ENCODE measurements around the gene LEPROT. TPM values are rescaled to one million over a fixed set of nuclear protein-coding genes. Genes with fewer than 3 reads are reported as not detected.

The LEPROT gene
- total RNA-seq, 2 experiments from 2014 or later: 19.6 to 23.3 TPM

DNA sequence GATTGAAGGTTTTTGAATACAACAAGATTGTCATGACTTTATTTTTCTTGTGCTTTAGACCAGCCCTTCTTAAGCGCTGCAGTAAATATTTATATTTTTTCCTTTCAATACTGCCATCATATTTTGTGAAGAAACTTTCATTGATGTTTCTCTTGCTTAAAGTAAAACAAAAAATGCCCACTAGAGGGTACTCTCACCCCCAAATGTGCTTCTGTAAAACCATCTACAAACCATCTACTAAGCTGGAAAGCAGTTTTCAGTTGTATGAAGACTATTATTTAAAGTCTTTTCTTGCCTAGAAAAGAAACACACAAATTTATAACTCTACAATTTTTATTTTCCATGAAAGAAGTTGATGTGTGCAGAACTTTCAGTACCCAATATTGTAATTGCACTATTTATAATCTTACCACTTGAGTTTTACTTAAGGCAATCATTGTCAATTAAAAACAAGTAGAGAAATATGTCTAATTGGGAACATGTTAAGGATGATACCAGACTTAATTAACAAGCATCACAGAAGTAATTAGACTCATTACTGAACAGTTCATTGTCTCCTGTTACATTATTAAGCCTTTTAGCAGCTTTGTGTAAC is 10.7 kb downstream of the LEPROT start:
- H3K27ac Mint-ChIP-seq: no peak overlapping the region
- DNase-seq: peak; percentile 31
- POLR2A ChIA-PET: interaction anchor here (0.6 kb wide), 1 partner anchor 45 kb away, joined by 3 read pairs; no protein-coding TSS in a partner anchor

DNA sequence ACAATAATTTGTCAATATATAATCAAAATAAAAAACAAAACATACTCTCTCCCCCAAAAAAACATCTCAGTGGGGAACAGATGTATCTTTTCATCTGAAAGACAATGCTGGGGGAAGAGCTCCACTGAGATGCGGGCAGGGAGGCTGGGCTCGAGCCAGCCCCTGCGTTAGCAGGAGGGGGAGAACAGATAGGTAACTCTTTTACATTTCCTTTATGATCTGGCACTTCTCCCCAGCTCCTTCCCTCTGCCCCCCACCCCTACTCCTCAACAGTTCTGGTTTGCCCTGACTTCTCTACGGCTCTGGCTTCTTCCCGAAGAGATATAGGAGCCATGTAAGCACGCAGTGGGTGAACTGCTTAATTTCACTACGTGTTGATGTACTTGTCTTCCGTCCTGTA is 12.4 kb downstream of the LEPROT start:
- Mint-ChIP-seq H3K27me3 (no peaks in the 10 kb centered on the region), H3K9me3 (no peaks in the 10 kb centered on the region), H3K4me3 (no peak overlapping the region), H3K4me1 (peaks cover 35% of the 10 kb centered on the region), H3K36me3 (ENCODE audit: low read depth) (peaks cover 9% of the 10 kb centered on the region), H3K27ac (no peak overlapping the region)
- ChIA-PET POLR2A (no interaction called here), CTCF (no interaction called here)
- DNase-seq: no peak

More for the DNA sequence above, 10.7 kb downstream of the LEPROT start:
- Mint-ChIP-seq H3K4me3 (no peak overlapping the region), H3K36me3 (ENCODE audit: low read depth) (peaks cover 17% of the 10 kb centered on the region), H3K9me3 (no peaks in the 10 kb centered on the region), H3K27me3 (no peaks in the 10 kb centered on the region), H3K4me1 (peaks cover 33% of the 10 kb centered on the region)
- CTCF ChIA-PET: interaction anchor here (1.6 kb wide), 1 partner anchor 19 kb away, joined by 4 read pairs; no protein-coding TSS in a partner anchor

- DNase-seq: no peak
- Mint-ChIP-seq H3K36me3 (ENCODE audit: low read depth) (peaks cover 2% of the 10 kb centered on the region), H3K4me3 (no peak overlapping the region), H3K27me3 (no peaks in the 10 kb centered on the region), H3K27ac (no peak overlapping the region), H3K9me3 (no peaks in the 10 kb centered on the region), H3K4me1 (peaks cover 35% of the 10 kb centered on the region)
- ChIA-PET CTCF (interaction anchor here (1.2 kb wide), 1 partner anchor 10 kb away, joined by 4 read pairs; no protein-coding TSS in a partner anchor), POLR2A (no interaction called here)
Measured at GRCh38 chr1:65434255-65434654, 13.8 kb downstream of the LEPROT start.

GRCh38 chr1:65434760-65435159 is 14.3 kb downstream of the LEPROT start:
- POLR2A ChIA-PET: no interaction called here
- Mint-ChIP-seq H3K27me3 (no peaks in the 10 kb centered on the region), H3K4me1 (peaks cover 34% of the 10 kb centered on the region), H3K4me3 (no peak overlapping the region), H3K27ac (no peak overlapping the region), H3K36me3 (ENCODE audit: low read depth) (peaks cover under 1% of the 10 kb centered on the region), H3K9me3 (no peaks in the 10 kb centered on the region)
- DNase-seq: no peak
- CTCF ChIA-PET: interaction anchor here (1.0 kb wide), 1 partner anchor 25 kb away, joined by 4 read pairs; no protein-coding TSS in a partner anchor

DNA sequence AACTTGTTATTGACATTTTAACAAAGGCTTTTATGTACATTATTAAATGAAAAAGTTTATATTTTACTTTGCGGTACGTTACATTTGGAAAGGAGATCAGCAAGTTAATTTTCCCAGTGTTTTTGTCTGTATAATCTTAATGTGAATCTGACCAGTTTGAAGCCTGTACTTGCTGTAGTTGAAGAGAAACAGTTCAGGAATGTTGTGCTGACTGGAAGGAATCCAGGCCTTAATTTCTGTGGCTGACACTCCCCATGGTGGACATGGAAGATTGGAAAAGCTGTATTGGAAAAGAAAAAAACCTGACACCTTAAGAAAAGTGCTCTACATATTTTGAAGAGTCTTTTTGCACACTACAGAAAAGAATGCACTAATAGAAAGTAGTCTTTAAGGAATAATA is 15.5 kb downstream of the LEPROT start:
- Mint-ChIP-seq H3K36me3 (ENCODE audit: low read depth) (no peaks in the 10 kb centered on the region), H3K4me3 (no peak overlapping the region), H3K27me3 (no peaks in the 10 kb centered on the region), H3K4me1 (peaks cover 24% of the 10 kb centered on the region), H3K27ac (no peak overlapping the region), H3K9me3 (no peaks in the 10 kb centered on the region)
- ChIA-PET POLR2A (no interaction called here), CTCF (interaction anchor here (0.9 to 1.5 kb wide), 5 partner anchors 9 to 252 kb away, joined by 3 to 4 read pairs (median 3); no protein-coding TSS in a partner anchor)
- DNase-seq: no peak

DNA sequence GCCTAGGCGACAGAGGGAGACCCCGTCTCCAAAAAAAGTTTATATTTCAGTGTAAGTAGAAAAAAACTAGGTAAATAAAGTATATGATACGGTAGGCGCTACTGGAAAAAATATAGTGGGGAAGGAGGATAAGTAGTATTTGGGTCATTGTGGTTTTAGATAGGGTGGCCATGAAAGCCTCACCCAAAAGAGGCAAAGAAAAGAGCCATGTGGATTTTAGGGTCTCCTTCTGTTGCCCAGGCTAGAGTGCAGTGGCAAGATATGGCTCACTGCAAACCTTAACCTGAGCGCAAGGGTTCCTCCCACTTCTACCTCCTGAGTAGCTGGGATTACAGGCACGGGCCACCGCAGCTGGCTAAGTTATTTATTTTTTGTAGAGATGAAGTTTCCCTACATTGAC is 17.1 kb downstream of the LEPROT start:
- CTCF ChIA-PET: interaction anchor here (1.3 kb wide), 1 partner anchor 250 kb away, joined by 3 read pairs; no protein-coding TSS in a partner anchor
- Mint-ChIP-seq H3K4me1 (peaks cover 11% of the 10 kb centered on the region), H3K36me3 (ENCODE audit: low read depth) (no peaks in the 10 kb centered on the region), H3K9me3 (no peaks in the 10 kb centered on the region), H3K4me3 (no peak overlapping the region), H3K27me3 (no peaks in the 10 kb centered on the region), H3K27ac (no peak overlapping the region)
- no peak for DNase-seq
- POLR2A ChIA-PET: interaction anchor here (0.6 kb wide), 1 partner anchor 184 kb away, joined by 3 read pairs; no protein-coding TSS in a partner anchor

DNA sequence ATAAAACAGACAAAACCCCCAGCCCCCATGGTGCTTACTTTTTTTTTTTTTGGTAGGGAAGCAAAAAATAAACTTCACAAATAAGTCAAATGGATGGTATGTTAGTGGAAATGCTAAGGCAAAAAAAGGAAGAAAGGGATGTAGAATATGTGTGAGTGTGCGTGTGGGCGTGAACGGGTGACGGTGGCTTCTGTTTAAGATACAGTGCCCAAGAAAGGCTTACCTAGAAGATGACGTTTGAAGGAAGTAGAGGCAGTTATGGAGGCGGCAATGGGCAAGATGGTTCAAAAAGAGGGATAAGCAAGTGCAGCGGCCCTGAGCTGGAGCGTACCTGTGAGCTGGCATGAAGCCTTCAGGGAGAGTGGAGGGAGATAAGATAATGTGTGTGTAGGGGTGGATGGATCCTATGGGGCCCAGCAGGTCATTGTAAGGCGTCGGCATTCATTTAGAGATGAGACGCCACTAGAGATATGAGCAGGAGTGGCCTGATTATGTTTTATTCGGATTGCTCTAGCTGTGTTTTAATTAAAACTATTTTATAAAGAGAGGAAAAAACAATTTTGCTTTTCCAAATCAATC is 19.9 kb downstream of the LEPROT start:
- Mint-ChIP-seq H3K27ac (no peak overlapping the region), H3K36me3 (ENCODE audit: low read depth) (no peaks in the 10 kb centered on the region), H3K9me3 (no peaks in the 10 kb centered on the region), H3K27me3 (no peaks in the 10 kb centered on the region), H3K4me1 (peaks cover 7% of the 10 kb centered on the region), H3K4me3 (no peak overlapping the region)
- CTCF ChIA-PET: interaction anchor here (0.6 to 1.0 kb wide), 4 partner anchors 15 to 495 kb away, joined by 3 to 5 read pairs (median 4); no protein-coding TSS in a partner anchor
- DNase-seq: no peak
- POLR2A ChIA-PET: interaction anchor here (0.6 kb wide), 1 partner anchor 32 kb away, joined by 3 read pairs; no protein-coding TSS in a partner anchor

DNA sequence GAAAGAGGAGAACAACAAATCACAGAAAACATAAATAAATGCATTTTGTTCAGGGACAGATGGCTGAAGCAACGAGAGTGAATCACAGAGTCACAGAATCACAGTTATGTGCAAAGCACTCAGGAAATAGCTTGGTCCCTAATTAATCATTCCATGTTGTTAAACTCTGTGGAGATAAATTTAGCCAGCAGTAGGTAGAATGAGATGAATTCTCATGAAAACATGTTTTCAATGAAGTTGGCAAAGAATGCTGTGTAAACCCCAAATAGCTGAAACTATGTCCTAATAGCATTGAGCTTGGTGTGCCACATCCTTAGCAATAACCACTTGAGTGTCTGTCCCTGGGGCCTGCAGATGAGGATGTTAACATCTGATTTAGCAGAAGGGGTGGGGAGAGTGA is 20.4 kb downstream of the LEPROT start:
- no peak for DNase-seq
- Mint-ChIP-seq H3K27me3 (no peaks in the 10 kb centered on the region), H3K9me3 (no peaks in the 10 kb centered on the region), H3K27ac (no peak overlapping the region), H3K36me3 (ENCODE audit: low read depth) (no peaks in the 10 kb centered on the region), H3K4me1 (peaks cover 7% of the 10 kb centered on the region), H3K4me3 (no peak overlapping the region)
- POLR2A ChIA-PET: interaction anchor here (0.6 kb wide), 1 partner anchor 32 kb away, joined by 3 read pairs; no protein-coding TSS in a partner anchor
- CTCF ChIA-PET: interaction anchor here (0.8 to 1.0 kb wide), 3 partner anchors 15 to 23 kb away, joined by 3 to 4 read pairs (median 3); no protein-coding TSS in a partner anchor

GRCh38 chr1:65441464-65441863 is 21.0 kb downstream of the LEPROT start:
- CTCF ChIA-PET: interaction anchor here (0.8 to 0.9 kb wide), 2 partner anchors 16 to 18 kb away, joined by 3 read pairs; no protein-coding TSS in a partner anchor
- no peaks in the 10 kb centered on the region for H3K27me3 Mint-ChIP-seq

GRCh38 chr1:65442442-65442841 is 22.0 kb downstream of the LEPROT start:
- CTCF ChIA-PET: no interaction called here
- no peaks in the 10 kb centered on the region for H3K4me1 Mint-ChIP-seq
- no peaks in the 10 kb centered on the region for H3K36me3 Mint-ChIP-seq (ENCODE audit: low read depth)

More at GRCh38 chr1:65441464-65441863, 21.0 kb downstream of the LEPROT start:
- H3K4me1 Mint-ChIP-seq: peaks cover 3% of the 10 kb centered on the region
- no peaks in the 10 kb centered on the region for H3K9me3 Mint-ChIP-seq
- H3K4me3 Mint-ChIP-seq: no peak overlapping the region
- POLR2A ChIA-PET: no interaction called here
- no peaks in the 10 kb centered on the region for H3K36me3 Mint-ChIP-seq (ENCODE audit: low read depth)
- DNase-seq: no peak
- no peak overlapping the region for H3K27ac Mint-ChIP-seq

GRCh38 chr1:65443647-65444046 is 23.2 kb downstream of the LEPROT start:
- Mint-ChIP-seq H3K36me3 (ENCODE audit: low read depth) (no peaks in the 10 kb centered on the region), H3K4me1 (no peaks in the 10 kb centered on the region), H3K9me3 (no peaks in the 10 kb centered on the region), H3K27me3 (no peaks in the 10 kb centered on the region), H3K27ac (no peak overlapping the region), H3K4me3 (no peak overlapping the region)
- ChIA-PET CTCF (interaction anchor here (0.6 to 0.7 kb wide), 2 partner anchors 189 to 298 kb away, joined by 3 read pairs; no protein-coding TSS in a partner anchor), POLR2A (no interaction called here)
- DNase-seq: no peak

More at GRCh38 chr1:65442442-65442841, 22.0 kb downstream of the LEPROT start:
- Mint-ChIP-seq H3K9me3 (no peaks in the 10 kb centered on the region), H3K27me3 (no peaks in the 10 kb centered on the region), H3K27ac (no peak overlapping the region), H3K4me3 (no peak overlapping the region)
- POLR2A ChIA-PET: no interaction called here
- DNase-seq: no peak

- ChIA-PET CTCF (no interaction called here), POLR2A (no interaction called here)
- Mint-ChIP-seq H3K36me3 (ENCODE audit: low read depth) (no peaks in the 10 kb centered on the region), H3K9me3 (no peaks in the 10 kb centered on the region), H3K27ac (no peak overlapping the region), H3K27me3 (no peaks in the 10 kb centered on the region), H3K4me1 (no peaks in the 10 kb centered on the region), H3K4me3 (no peak overlapping the region)
- DNase-seq: no peak
Measured at GRCh38 chr1:65444128-65444640, 23.7 kb downstream of the LEPROT start.

DNA sequence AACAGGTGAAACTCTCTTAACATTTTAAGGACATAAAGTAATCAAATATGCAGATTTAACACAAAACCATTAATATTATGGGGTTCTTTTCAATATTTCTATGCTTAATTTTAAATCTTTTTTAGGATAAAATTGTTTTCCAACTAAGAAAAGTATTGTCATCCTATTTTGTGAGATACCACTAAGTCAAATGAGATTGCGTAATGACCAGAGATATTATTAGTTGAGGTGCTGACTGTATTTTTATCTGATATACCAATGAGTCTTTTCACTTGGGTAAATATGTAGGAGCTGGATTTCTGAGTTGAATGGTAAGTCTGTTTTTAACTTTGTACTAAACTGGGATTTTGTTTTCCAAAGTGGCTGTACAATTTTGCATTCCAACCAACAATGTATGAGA is 25.4 kb downstream of the LEPROT start:
- Mint-ChIP-seq H3K4me3 (no peak overlapping the region), H3K27ac (no peak overlapping the region), H3K27me3 (no peaks in the 10 kb centered on the region), H3K36me3 (ENCODE audit: low read depth) (no peaks in the 10 kb centered on the region), H3K9me3 (no peaks in the 10 kb centered on the region), H3K4me1 (no peaks in the 10 kb centered on the region)
- no peak for DNase-seq
- POLR2A ChIA-PET: no interaction called here
- CTCF ChIA-PET: no interaction called here

Measured in activated CD4-positive, alpha-beta T cell treated with anti-CD3 and anti-CD28 coated beads, Interleukin-2, amount 10 ng/mL, durations not matched to agents 7 days and 5 days (primary cell).